Fibroblast of lung (primary cell): ENCODE results near the gene PRRG3. TPM values are rescaled to one million over a fixed set of nuclear protein-coding genes. Genes with fewer than 3 reads are reported as not detected.
A peak's percentile ranks its signal among the peaks of the same experiment; 100 is the strongest.

Source experiments
- DNase-seq, 2 donors: peaks; one replicate each; pipeline versions ENCODE4 v3.0.0 to v3.0.0-alpha.2; 2010; ENCODE audit warnings: low read depth in 2 of 2
- H2AFZ ChIP-seq: 2 replicates; pipeline ENCODE4 v1.5.1; 2012; ENCODE audit warnings: low read length, control low read depth, inconsistent platforms
- H3K27ac ChIP-seq: 2 replicates; pipeline ENCODE4 v1.5.1; 2011; ENCODE audit warnings: low read length, control low read depth; ENCODE audit not compliant: insufficient read depth
- H3K27me3 ChIP-seq: 2 replicates; pipeline ENCODE4 v1.5.1; 2011; ENCODE audit warnings: mild to moderate bottlenecking, low read length; ENCODE audit not compliant: control insufficient read depth, insufficient read depth
- H3K36me3 ChIP-seq: 2 replicates; pipeline ENCODE4 v1.5.1; 2011; ENCODE audit warnings: low read length; ENCODE audit not compliant: control insufficient read depth, insufficient read depth
- H3K4me1 ChIP-seq: 2 replicates; pipeline ENCODE4 v1.5.1; 2011; ENCODE audit warnings: low read length; ENCODE audit not compliant: control insufficient read depth, insufficient read depth; ENCODE audit errors: extremely low read depth
- H3K4me2 ChIP-seq: 2 replicates; pipeline ENCODE4 v1.5.1; 2011; ENCODE audit warnings: low read length, control low read depth; ENCODE audit not compliant: insufficient read depth; ENCODE audit errors: extremely low read depth
- H3K4me3 ChIP-seq, 4 experiments: fragments of 200-600 bp in 1 of 4; sonication (generic) in 1 of 4; replicated peaks in 1 of 4; 2 replicates each; pipeline ENCODE4 v1.5.1; 2011 to 2016; ENCODE audit warnings: low read length in 4 of 4, low read depth in 3 of 4, mild to moderate bottlenecking in 3 of 4, control low read depth in 2 of 4, inconsistent platforms in 1 of 4, mixed read lengths in 1 of 4; ENCODE audit not compliant: insufficient read depth in 1 of 4; ENCODE audit errors: control extremely low read depth in 1 of 4
- H3K79me2 ChIP-seq: 2 replicates; pipeline ENCODE4 v1.5.1; 2012; ENCODE audit warnings: mild to moderate bottlenecking, low read length, inconsistent platforms; ENCODE audit not compliant: control insufficient read depth, insufficient read depth
- H3K9ac ChIP-seq: 2 replicates; pipeline ENCODE4 v1.5.1; 2011; ENCODE audit warnings: mild to moderate bottlenecking, low read length, control low read depth; ENCODE audit not compliant: insufficient read depth
- H3K9me3 ChIP-seq: 2 replicates; pipeline ENCODE4 v1.5.1; 2012; ENCODE audit warnings: low read depth, low read length; ENCODE audit not compliant: control insufficient read depth, insufficient read depth
- H4K20me1 ChIP-seq: 2 replicates; pipeline ENCODE4 v1.5.1; 2011; ENCODE audit warnings: low read length; ENCODE audit not compliant: control insufficient read depth, insufficient read depth; ENCODE audit errors: extremely low read depth
- CTCF ChIP-seq, 2 donors: IDR thresholded peaks in 1 of 2; conservative IDR thresholded peaks in 1 of 2; 1 replicate in 1 of 2; 2 replicates in 1 of 2; pipeline ENCODE4 v1.5.1; 2011 to 2012; ENCODE audit warnings: low read length in 2 of 2, control low read depth in 1 of 2, inconsistent platforms in 1 of 2, low read depth in 1 of 2, mild to moderate bottlenecking in 1 of 2
- EZH2 ChIP-seq: IDR thresholded peaks from 2 replicates; pipeline ENCODE4 v1.5.1; 2012; ENCODE audit warnings: low read length, control low read depth, mild to moderate bottlenecking; ENCODE audit errors: missing control alignments
- polyA plus RNA-seq, 2 donors: library from polyadenylated mRNA; depleted of rRNA in 1 of 2; stranded (reverse) in 1 of 2; unstranded in 1 of 2; fragments of >200 nt; gene quantifications; 2 replicates each; pipeline ENCODE4 v1.2.1, GENCODE V29; 2011 to 2012; ENCODE audit warnings: missing spikeins in 1 of 2
- total RNA-seq: library from RNA; depleted of rRNA; stranded (reverse); fragments of >200 nt; gene quantifications from 2 replicates; pipeline ENCODE4 v1.2.1, GENCODE V29; 2014

Gene PRRG3
- total and polyA plus RNA-seq, 2 donors (not counting 1 experiment from before 2014, with no cell fraction given) = 0.66 TPM; not detected in 1

DNA sequence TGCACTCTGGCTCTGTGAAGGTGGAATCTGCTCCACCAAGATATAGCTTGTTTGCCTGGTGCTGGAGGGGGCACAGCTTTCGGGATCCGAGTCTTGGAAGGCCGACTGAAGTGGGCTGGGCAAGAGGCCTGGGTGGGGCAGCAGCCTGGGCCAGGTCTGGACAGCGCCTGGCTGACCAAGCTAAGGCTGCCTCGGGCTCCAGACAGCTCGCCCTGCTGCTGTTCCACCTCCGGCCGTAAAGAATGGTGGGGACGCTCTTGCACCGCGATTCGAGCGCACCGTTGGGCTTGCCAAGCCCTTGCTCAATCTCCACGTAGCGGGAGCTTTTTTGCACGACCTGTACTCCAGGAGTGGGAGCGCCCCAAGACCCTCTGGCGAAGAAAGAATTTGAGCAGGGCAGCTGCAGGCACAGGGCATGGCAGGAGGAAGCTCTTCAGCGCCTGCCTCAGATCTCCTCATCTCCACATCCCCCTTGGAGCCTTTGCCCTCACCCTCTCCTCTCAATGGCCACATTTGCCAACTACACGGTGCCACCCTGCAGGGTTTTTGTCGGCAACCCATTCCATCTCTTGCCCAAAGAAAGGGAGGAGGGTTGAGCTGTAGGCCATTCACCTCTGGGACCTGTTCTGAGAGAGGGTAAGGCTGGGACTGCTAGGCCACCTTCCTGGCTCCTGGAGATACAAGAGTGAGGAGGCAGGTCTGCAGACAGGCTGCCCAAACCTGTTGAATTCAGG is 58.2 kb downstream of the PRRG3 start:
- no peaks in the 10 kb centered on the region for H3K9me3 ChIP-seq
- H3K27me3 ChIP-seq = no peaks in the 10 kb centered on the region
- no peaks in the 10 kb centered on the region for H4K20me1 ChIP-seq
- H3K36me3 ChIP-seq = no peaks in the 10 kb centered on the region
- H2AFZ ChIP-seq = no peak overlapping the region
- TF ChIP-seq CTCF (conservative IDR thresholded peaks at IDR 0.05 in 1 of 2, IDR thresholded peaks at IDR 0.05 in 1 of 2; ENCODE audit: low read depth in 1 of 2, low read length in 2 of 2) (peak; percentile 54 to 70), EZH2 (no peak)
- H3K4me3 ChIP-seq = no peak overlapping the region
- H3K4me2 ChIP-seq = no peak overlapping the region
- no peaks in the 10 kb centered on the region for H3K79me2 ChIP-seq
- no peak overlapping the region for H3K9ac ChIP-seq
- no peak overlapping the region for H3K27ac ChIP-seq
- peak; percentile 17 to 58 for DNase-seq
- H3K4me1 ChIP-seq = no peaks in the 10 kb centered on the region

DNA sequence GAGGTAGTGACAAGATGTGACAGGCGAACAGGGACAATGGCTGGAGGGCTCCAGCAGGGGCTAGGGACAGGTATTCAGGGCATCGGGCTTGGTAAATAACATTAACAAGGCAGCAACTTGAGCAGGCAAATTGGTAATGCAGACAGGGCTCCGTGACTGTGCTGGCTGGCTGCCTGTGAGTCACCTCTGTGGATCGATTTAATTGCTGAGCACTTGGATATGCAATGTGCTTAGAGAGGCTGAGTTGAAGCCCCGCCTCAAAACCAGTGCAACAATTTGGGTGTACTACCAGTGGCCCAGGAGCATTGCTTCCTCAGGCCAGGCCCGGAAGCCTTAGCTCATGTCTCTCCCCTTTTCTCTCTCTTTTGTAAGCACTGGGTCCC is 58.8 kb downstream of the PRRG3 start:
- no peak overlapping the region for H3K4me3 ChIP-seq
- H2AFZ ChIP-seq = no peak overlapping the region
- H3K4me2 ChIP-seq = no peak overlapping the region
- H4K20me1 ChIP-seq = no peaks in the 10 kb centered on the region
- H3K9me3 ChIP-seq = no peaks in the 10 kb centered on the region
- H3K36me3 ChIP-seq = no peaks in the 10 kb centered on the region
- no peak overlapping the region for H3K9ac ChIP-seq
- no peak overlapping the region for H3K27ac ChIP-seq
- H3K4me1 ChIP-seq = no peaks in the 10 kb centered on the region
- no peak for TF ChIP-seq EZH2
- no peak for TF ChIP-seq CTCF (conservative IDR thresholded peaks at IDR 0.05 in 1 of 2, IDR thresholded peaks at IDR 0.05 in 1 of 2; ENCODE audit: low read depth in 1 of 2, low read length in 2 of 2)
- no peaks in the 10 kb centered on the region for H3K27me3 ChIP-seq
- DNase-seq = peak; percentile 4 to 88
- H3K79me2 ChIP-seq = no peaks in the 10 kb centered on the region

- H3K9ac ChIP-seq = no peak overlapping the region
- H3K4me1 ChIP-seq = no peaks in the 10 kb centered on the region
- H2AFZ ChIP-seq = no peak overlapping the region
- H3K79me2 ChIP-seq = no peaks in the 10 kb centered on the region
- no peak overlapping the region for H3K27ac ChIP-seq
- TF ChIP-seq EZH2 (no peak), CTCF (conservative IDR thresholded peaks at IDR 0.05 in 1 of 2, IDR thresholded peaks at IDR 0.05 in 1 of 2; ENCODE audit: low read depth in 1 of 2, low read length in 2 of 2) (no peak)
- peak in 1 of 2 donors; percentile 72 for DNase-seq
- no peak overlapping the region for H3K4me2 ChIP-seq
- H3K4me3 ChIP-seq = no peak overlapping the region
- H3K9me3 ChIP-seq = no peaks in the 10 kb centered on the region
- no peaks in the 10 kb centered on the region for H3K27me3 ChIP-seq
- no peaks in the 10 kb centered on the region for H4K20me1 ChIP-seq
- H3K36me3 ChIP-seq = no peaks in the 10 kb centered on the region
Observed at GRCh38 chrX:151754641-151755215, 59.5 kb downstream of the PRRG3 start.

Other genes starting within 250 kb of the PRRG3 start
- not detected in 2 replicates for gene PASD1, start 131.8 kb upstream of the PRRG3 start, total RNA-seq
- gene PASD1, start 131.8 kb upstream of the PRRG3 start, polyA plus RNA-seq = not detected in 2 replicates
- gene FATE1, start 20.6 kb downstream of the PRRG3 start, total RNA-seq = not detected in 2 replicates
- gene FATE1, start 20.6 kb downstream of the PRRG3 start, polyA plus RNA-seq = not detected in 2 replicates
- not detected in 2 replicates for gene CNGA2, start 39.3 kb downstream of the PRRG3 start, total RNA-seq
- not detected in 2 replicates for gene CNGA2, start 39.3 kb downstream of the PRRG3 start, polyA plus RNA-seq
- not detected in 2 replicates for gene MAGEA4, start 217.4 kb downstream of the PRRG3 start, total RNA-seq
- gene MAGEA4, start 217.4 kb downstream of the PRRG3 start, polyA plus RNA-seq = not detected in 2 replicates